ENCODE results near the gene SCGB3A1.

SCGB3A1 gene

GRCh38 chr5:180632768-180633167 lies 41.5 kb upstream of the SCGB3A1 start:
- no peaks in the 10 kb centered on the region for H3K4me1 ChIP-seq (ENCODE audit: control insufficient read depth in 1 of 2, insufficient read depth in 2 of 2, low read length in 2 of 2)
- no CpG with 5 or more reads among the region's 10 CpGs for WGBS (ENCODE audit: extremely low coverage, insufficient coverage, insufficient read length)
- H4K12ac ChIP-seq (ENCODE audit: low read depth, low read length): no peak overlapping the region
- no peaks in the 10 kb centered on the region for H3K79me1 ChIP-seq (ENCODE audit: low read length)
- H3K27ac ChIP-seq (ENCODE audit: low read depth, low read length): no peak overlapping the region
- H3K9ac ChIP-seq (ENCODE audit: low read length): no peak overlapping the region
- H3K36me3 ChIP-seq (ENCODE audit: control insufficient read depth in 1 of 2, insufficient read depth in 2 of 2, low read length in 2 of 2): no peaks in the 10 kb centered on the region
- no peaks in the 10 kb centered on the region for H3K27me3 ChIP-seq (ENCODE audit: insufficient read depth, low read length)
- no peak overlapping the region for H4K91ac ChIP-seq (ENCODE audit: low read depth, low read length)
- H3K4ac ChIP-seq (ENCODE audit: low read depth, low read length): no peak overlapping the region
- no peak overlapping the region for H3K4me3 ChIP-seq (ENCODE audit: low read depth, low read length)
- no peak overlapping the region for H4K8ac ChIP-seq (ENCODE audit: low read depth, low read length)
- H3K18ac ChIP-seq (ENCODE audit: low read length): no peak overlapping the region
- H3K23ac ChIP-seq (ENCODE audit: low read length): no peak overlapping the region
- H3K14ac ChIP-seq (ENCODE audit: low read length): no peak overlapping the region
- H2AK5ac ChIP-seq (ENCODE audit: low read length): no peak overlapping the region
- no peak overlapping the region for H2AFZ ChIP-seq (ENCODE audit: insufficient read depth, low read length, poor library complexity)
- H2BK5ac ChIP-seq (ENCODE audit: low read depth, low read length, poor library complexity): no peak overlapping the region
- no peak overlapping the region for H2BK120ac ChIP-seq (ENCODE audit: insufficient read depth, low read length, poor library complexity)
- H3K79me2 ChIP-seq (ENCODE audit: control insufficient read depth, insufficient read depth, low read length, poor library complexity): no peaks in the 10 kb centered on the region
- no peak overlapping the region for H3K4me2 ChIP-seq (ENCODE audit: low read length)
- DNase-seq: no peak
- H3K9me3 ChIP-seq (ENCODE audit: insufficient read depth, low read depth, low read length): peaks cover 4% of the 10 kb centered on the region
- H2BK12ac ChIP-seq (ENCODE audit: low read length): no peak overlapping the region

GRCh38 chr5:180631549-180632383 lies 40.5 kb upstream of the SCGB3A1 start:
- Histone ChIP-seq H3K23ac (ENCODE audit: low read length) (no peak overlapping the region), H3K4me2 (ENCODE audit: low read length) (no peak overlapping the region), H3K79me1 (ENCODE audit: low read length) (no peaks in the 10 kb centered on the region), H3K27ac (ENCODE audit: low read depth, low read length) (no peak overlapping the region), H2AFZ (ENCODE audit: insufficient read depth, low read length, poor library complexity) (no peak overlapping the region), H2BK12ac (ENCODE audit: low read length) (no peak overlapping the region), H4K91ac (ENCODE audit: low read depth, low read length) (no peak overlapping the region), H4K8ac (ENCODE audit: low read depth, low read length) (no peak overlapping the region), H2BK5ac (ENCODE audit: low read depth, low read length, poor library complexity) (no peak overlapping the region), H3K14ac (ENCODE audit: low read length) (no peak overlapping the region), H3K9ac (ENCODE audit: low read length) (no peak overlapping the region), H3K36me3 (ENCODE audit: control insufficient read depth in 1 of 2, insufficient read depth in 2 of 2, low read length in 2 of 2) (no peaks in the 10 kb centered on the region), H3K18ac (ENCODE audit: low read length) (no peak overlapping the region), H2AK5ac (ENCODE audit: low read length) (no peak overlapping the region), H3K4ac (ENCODE audit: low read depth, low read length) (no peak overlapping the region), H2BK120ac (ENCODE audit: insufficient read depth, low read length, poor library complexity) (no peak overlapping the region), H3K79me2 (ENCODE audit: control insufficient read depth, insufficient read depth, low read length, poor library complexity) (no peaks in the 10 kb centered on the region), H3K9me3 (ENCODE audit: insufficient read depth, low read depth, low read length) (peaks cover 4% of the 10 kb centered on the region), H3K4me3 (ENCODE audit: low read depth, low read length) (no peak overlapping the region), H3K27me3 (ENCODE audit: insufficient read depth, low read length) (no peaks in the 10 kb centered on the region), H3K4me1 (ENCODE audit: control insufficient read depth in 1 of 2, insufficient read depth in 2 of 2, low read length in 2 of 2) (no peaks in the 10 kb centered on the region), H4K12ac (ENCODE audit: low read depth, low read length) (no peak overlapping the region)
- no peak for DNase-seq
- no CpG with 5 or more reads among the region's 36 CpGs for WGBS (ENCODE audit: extremely low coverage, insufficient coverage, insufficient read length)

GRCh38 chr5:180630426-180630825 lies 39.1 kb upstream of the SCGB3A1 start:
- H3K9ac ChIP-seq (ENCODE audit: low read length): no peak overlapping the region
- no peak overlapping the region for H4K12ac ChIP-seq (ENCODE audit: low read depth, low read length)
- H3K23ac ChIP-seq (ENCODE audit: low read length): no peak overlapping the region
- no peak overlapping the region for H2AK5ac ChIP-seq (ENCODE audit: low read length)
- H2AFZ ChIP-seq (ENCODE audit: insufficient read depth, low read length, poor library complexity): no peak overlapping the region
- peaks cover 4% of the 10 kb centered on the region for H3K9me3 ChIP-seq (ENCODE audit: insufficient read depth, low read depth, low read length)
- no peak overlapping the region for H2BK5ac ChIP-seq (ENCODE audit: low read depth, low read length, poor library complexity)
- no peaks in the 10 kb centered on the region for H3K36me3 ChIP-seq (ENCODE audit: control insufficient read depth in 1 of 2, insufficient read depth in 2 of 2, low read length in 2 of 2)
- no peak overlapping the region for H3K4ac ChIP-seq (ENCODE audit: low read depth, low read length)
- H3K27me3 ChIP-seq (ENCODE audit: insufficient read depth, low read length): no peaks in the 10 kb centered on the region
- no peaks in the 10 kb centered on the region for H3K4me1 ChIP-seq (ENCODE audit: control insufficient read depth in 1 of 2, insufficient read depth in 2 of 2, low read length in 2 of 2)
- no CpG with 5 or more reads among the region's 22 CpGs for WGBS (ENCODE audit: extremely low coverage, insufficient coverage, insufficient read length)
- H3K27ac ChIP-seq (ENCODE audit: low read depth, low read length): no peak overlapping the region
- DNase-seq: no peak
- H3K4me2 ChIP-seq (ENCODE audit: low read length): no peak overlapping the region
- no peak overlapping the region for H2BK12ac ChIP-seq (ENCODE audit: low read length)
- H4K8ac ChIP-seq (ENCODE audit: low read depth, low read length): no peak overlapping the region
- H3K79me2 ChIP-seq (ENCODE audit: control insufficient read depth, insufficient read depth, low read length, poor library complexity): no peaks in the 10 kb centered on the region
- no peak overlapping the region for H3K14ac ChIP-seq (ENCODE audit: low read length)
- no peaks in the 10 kb centered on the region for H3K79me1 ChIP-seq (ENCODE audit: low read length)
- H3K18ac ChIP-seq (ENCODE audit: low read length): no peak overlapping the region
- no peak overlapping the region for H3K4me3 ChIP-seq (ENCODE audit: low read depth, low read length)
- H2BK120ac ChIP-seq (ENCODE audit: insufficient read depth, low read length, poor library complexity): no peak overlapping the region
- H4K91ac ChIP-seq (ENCODE audit: low read depth, low read length): no peak overlapping the region

DNA sequence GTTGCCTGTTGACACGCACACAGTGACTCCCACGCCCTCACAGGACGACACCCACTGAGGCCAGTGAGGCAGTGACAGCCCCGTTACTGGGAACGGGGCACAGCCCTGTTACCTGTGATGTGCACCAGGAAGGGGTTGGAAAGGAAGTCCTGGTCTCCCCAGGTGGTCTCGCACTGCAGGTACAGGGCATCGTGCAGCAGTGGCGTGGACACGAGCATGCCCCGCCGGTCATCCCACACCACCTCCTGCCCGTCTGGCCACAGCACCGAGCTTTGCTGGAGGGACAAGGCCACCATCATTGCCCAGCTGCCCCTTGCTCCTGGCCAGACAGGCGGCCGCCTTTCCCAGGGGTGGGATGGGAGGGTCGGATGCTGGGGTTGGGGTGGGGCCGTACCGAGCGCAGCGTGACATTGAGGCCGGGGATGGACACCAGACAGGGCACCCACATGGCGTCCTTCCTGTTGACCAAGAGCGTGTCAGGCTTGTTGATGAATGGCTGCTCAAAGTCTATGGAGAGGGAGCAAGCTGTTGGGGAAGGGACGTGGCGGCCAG lies 38.6 kb upstream of the SCGB3A1 start:
- Histone ChIP-seq H3K79me2 (ENCODE audit: control insufficient read depth, insufficient read depth, low read length, poor library complexity) (no peaks in the 10 kb centered on the region), H2AFZ (ENCODE audit: insufficient read depth, low read length, poor library complexity) (no peak overlapping the region), H2BK12ac (ENCODE audit: low read length) (no peak overlapping the region), H4K8ac (ENCODE audit: low read depth, low read length) (no peak overlapping the region), H3K4me2 (ENCODE audit: low read length) (no peak overlapping the region), H3K4me3 (ENCODE audit: low read depth, low read length) (no peak overlapping the region), H3K36me3 (ENCODE audit: control insufficient read depth in 1 of 2, insufficient read depth in 2 of 2, low read length in 2 of 2) (no peaks in the 10 kb centered on the region), H3K18ac (ENCODE audit: low read length) (no peak overlapping the region), H3K4ac (ENCODE audit: low read depth, low read length) (no peak overlapping the region), H2BK5ac (ENCODE audit: low read depth, low read length, poor library complexity) (no peak overlapping the region), H4K12ac (ENCODE audit: low read depth, low read length) (no peak overlapping the region), H3K9me3 (ENCODE audit: insufficient read depth, low read depth, low read length) (peaks cover 4% of the 10 kb centered on the region), H4K91ac (ENCODE audit: low read depth, low read length) (no peak overlapping the region), H3K23ac (ENCODE audit: low read length) (no peak overlapping the region), H3K79me1 (ENCODE audit: low read length) (no peaks in the 10 kb centered on the region), H2AK5ac (ENCODE audit: low read length) (no peak overlapping the region), H3K4me1 (ENCODE audit: control insufficient read depth in 1 of 2, insufficient read depth in 2 of 2, low read length in 2 of 2) (no peaks in the 10 kb centered on the region), H2BK120ac (ENCODE audit: insufficient read depth, low read length, poor library complexity) (no peak overlapping the region), H3K14ac (ENCODE audit: low read length) (no peak overlapping the region), H3K27me3 (ENCODE audit: insufficient read depth, low read length) (no peaks in the 10 kb centered on the region), H3K9ac (ENCODE audit: low read length) (no peak overlapping the region), H3K27ac (ENCODE audit: low read depth, low read length) (no peak overlapping the region)
- no CpG with 5 or more reads among the region's 25 CpGs for WGBS (ENCODE audit: extremely low coverage, insufficient coverage, insufficient read length)
- no peak for DNase-seq
